OCI-LY1 (cell line): ENCODE measurements around the gene COP1.

ENCODE experiments used
- EZH2 ChIP-seq: fragments of 200-600 bp; sonication (generic), shearing (Covaris generic); IDR thresholded peaks from 2 replicates; pipeline ENCODE4 v1.8.0; 2017; ENCODE audit warnings: borderline replicate concordance, mixed run types, mild to moderate bottlenecking, antibody characterized with exemption, low read length, moderate library complexity, mixed read lengths
- TF ChIP-seq, protein P1 (sequence below): fragments of 200-600 bp; sonication (generic), shearing (Covaris generic); IDR thresholded peaks from 2 replicates; pipeline ENCODE4 v1.5.1; 2017; ENCODE audit warnings: mild to moderate bottlenecking, antibody characterized with exemption, low read length, moderate library complexity, mixed read lengths

DNA sequence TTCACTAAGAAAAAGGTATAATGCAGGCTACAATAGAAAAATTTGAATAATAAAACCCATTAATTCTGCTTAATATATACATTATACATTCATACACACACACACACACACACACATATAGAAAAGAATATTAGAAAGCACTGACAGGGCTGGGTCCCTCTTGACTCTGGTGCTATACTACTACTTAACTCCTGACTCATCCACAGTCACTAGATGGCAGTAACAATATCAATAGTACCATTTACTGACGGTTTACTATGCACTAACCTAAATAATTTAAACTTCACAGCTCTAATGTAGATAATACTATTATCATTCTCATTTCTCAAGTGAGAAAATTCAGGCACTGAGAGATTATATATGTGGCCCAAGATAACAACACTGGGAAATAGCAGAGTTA is 87.5 kb downstream of the COP1 start:
- TF ChIP-seq, protein P1, sequence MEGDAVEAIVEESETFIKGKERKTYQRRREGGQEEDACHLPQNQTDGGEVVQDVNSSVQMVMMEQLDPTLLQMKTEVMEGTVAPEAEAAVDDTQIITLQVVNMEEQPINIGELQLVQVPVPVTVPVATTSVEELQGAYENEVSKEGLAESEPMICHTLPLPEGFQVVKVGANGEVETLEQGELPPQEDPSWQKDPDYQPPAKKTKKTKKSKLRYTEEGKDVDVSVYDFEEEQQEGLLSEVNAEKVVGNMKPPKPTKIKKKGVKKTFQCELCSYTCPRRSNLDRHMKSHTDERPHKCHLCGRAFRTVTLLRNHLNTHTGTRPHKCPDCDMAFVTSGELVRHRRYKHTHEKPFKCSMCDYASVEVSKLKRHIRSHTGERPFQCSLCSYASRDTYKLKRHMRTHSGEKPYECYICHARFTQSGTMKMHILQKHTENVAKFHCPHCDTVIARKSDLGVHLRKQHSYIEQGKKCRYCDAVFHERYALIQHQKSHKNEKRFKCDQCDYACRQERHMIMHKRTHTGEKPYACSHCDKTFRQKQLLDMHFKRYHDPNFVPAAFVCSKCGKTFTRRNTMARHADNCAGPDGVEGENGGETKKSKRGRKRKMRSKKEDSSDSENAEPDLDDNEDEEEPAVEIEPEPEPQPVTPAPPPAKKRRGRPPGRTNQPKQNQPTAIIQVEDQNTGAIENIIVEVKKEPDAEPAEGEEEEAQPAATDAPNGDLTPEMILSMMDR = peak; percentile 54
- no peak for TF ChIP-seq EZH2
